Astrocyte (in vitro differentiated cells and primary cell): ENCODE measurements around the gene VRTN.
"Not testable (repeated sequence)": the region's sequence is repeated elsewhere in the genome, so short reads cannot be mapped to it uniquely, and the experiment has no call there.

ENCODE experiments used
- CTCF ChIP-seq: IDR thresholded peaks from 2 replicates; pipeline ENCODE4 v1.5.1; 2011; ENCODE audit warnings: low read depth, mild to moderate bottlenecking, inconsistent platforms, low read length, moderate library complexity; ENCODE audit not compliant: insufficient read depth
- EZH2 ChIP-seq: IDR thresholded peaks from 2 replicates; pipeline ENCODE4 v1.6.1; 2012; ENCODE audit warnings: mild to moderate bottlenecking, low read length, inconsistent platforms; ENCODE audit not compliant: insufficient read depth

GRCh38 chr14:74329950-74330552 lies 18.2 kb upstream of the VRTN start:
- TF ChIP-seq CTCF, EZH2: not testable (repeated sequence)
